SK-N-SH (cell line): ENCODE measurements around the gene SRSF5. TPM values are rescaled to one million over a fixed set of nuclear protein-coding genes. Genes with fewer than 3 reads are reported as not detected.

Experiments used
- EP300 ChIP-seq, 2 experiments: IDR thresholded peaks; 2 replicates each; pipeline versions ENCODE4 v1.4.0 to v1.6.1; 2012; ENCODE audit warnings: borderline replicate concordance in 1 of 2, low read depth in 1 of 2, low read length in 1 of 2
- EZH2phosphoT487 ChIP-seq: fragments of 200-600 bp; sonication (generic); IDR thresholded peaks from 2 replicates; pipeline ENCODE4 v1.6.1; 2017; ENCODE audit warnings: low read depth, mixed run types, mild to moderate bottlenecking, antibody characterized with exemption, moderate library complexity, borderline replicate concordance
- FOXM1 ChIP-seq: IDR thresholded peaks from 2 replicates; pipeline ENCODE4 v1.4.0; 2012; ENCODE audit warnings: low read depth, mild to moderate bottlenecking
- GATA2 ChIP-seq: sonication (generic); formaldehyde crosslinking; IDR thresholded peaks from 2 replicates; pipeline ENCODE4 v1.5.0; 2020; ENCODE audit warnings: mild to moderate bottlenecking, missing genetic modification reagents
- MEF2A ChIP-seq: IDR thresholded peaks from 2 replicates; pipeline ENCODE4 v1.4.0; 2012; ENCODE audit warnings: low read depth, borderline replicate concordance
- MXI1 ChIP-seq: IDR thresholded peaks from 2 replicates; pipeline ENCODE4 v1.6.1; 2012; ENCODE audit warnings: mild to moderate bottlenecking, low read depth, low read length, improper control_type of control experiment
- NFIC ChIP-seq: IDR thresholded peaks from 2 replicates; pipeline ENCODE4 v1.4.0; 2012; ENCODE audit warnings: borderline replicate concordance
- NRF1 ChIP-seq: IDR thresholded peaks from 2 replicates; pipeline ENCODE4 v1.6.1; 2012; ENCODE audit warnings: low read depth, mild to moderate bottlenecking, low read length
- RCOR1 ChIP-seq: fragments of 150-350 bp; IDR thresholded peaks from 2 replicates; pipeline ENCODE4 v1.6.1; 2017; ENCODE audit warnings: antibody characterized with exemption, low read length
- RFX5 ChIP-seq: IDR thresholded peaks from 2 replicates; pipeline ENCODE4 v1.6.1; 2012; ENCODE audit warnings: mild to moderate bottlenecking, improper control_type of control experiment, low read length
- SMC3 ChIP-seq: IDR thresholded peaks from 2 replicates; pipeline ENCODE4 v1.6.1; 2012; ENCODE audit warnings: low read depth, low read length, improper control_type of control experiment
- TAF1 ChIP-seq: IDR thresholded peaks from 2 replicates; pipeline ENCODE4 v1.6.1; 2012; ENCODE audit warnings: low read depth, mild to moderate bottlenecking, low read length, moderate library complexity, borderline replicate concordance
- TCF12 ChIP-seq: IDR thresholded peaks from 2 replicates; pipeline ENCODE4 v1.4.0; 2012
- TEAD4 ChIP-seq: IDR thresholded peaks from 2 replicates; pipeline ENCODE4 v1.4.0; 2012; ENCODE audit warnings: mild to moderate bottlenecking, borderline replicate concordance; ENCODE audit not compliant: insufficient read depth
- YY1 ChIP-seq: IDR thresholded peaks from 2 replicates; pipeline ENCODE4 v1.4.0; 2012; ENCODE audit warnings: low read depth, mild to moderate bottlenecking
- polyA plus RNA-seq, 3 experiments: library from polyadenylated mRNA; depleted of rRNA; stranded (reverse); fragments of >200 nt; gene quantifications; 2 replicates each; pipeline ENCODE4 v1.2.3, GENCODE V29; 2012
- TF ChIP-seq, protein P1 (sequence below): IDR thresholded peaks from 2 replicates; pipeline ENCODE4 v1.4.0; 2012; ENCODE audit warnings: low read depth, borderline replicate concordance
- TF ChIP-seq, protein P2 (sequence below): IDR thresholded peaks from 2 replicates; pipeline ENCODE4; 2012
- TF ChIP-seq, protein P3 (sequence below): fragments of 150-350 bp; IDR thresholded peaks from 2 replicates; pipeline ENCODE4 v1.6.1; 2017; ENCODE audit warnings: antibody characterized with exemption, low read length, low read depth, borderline replicate concordance
- TF ChIP-seq, protein P4 (sequence below): IDR thresholded peaks from 2 replicates; pipeline ENCODE4 v1.4.0; 2012; ENCODE audit warnings: low read depth
- TF ChIP-seq, protein P5 (sequence below): fragments of 150-350 bp; IDR thresholded peaks from 2 replicates; pipeline ENCODE4 v1.6.1; 2016; ENCODE audit warnings: mild to moderate bottlenecking, low read depth, low read length
- TF ChIP-seq, protein P6 (sequence below): IDR thresholded peaks from 2 replicates; pipeline ENCODE4 v1.4.0; 2012; ENCODE audit warnings: low read depth, borderline replicate concordance

The SRSF5 gene
- polyA plus RNA-seq, 1 of the 3 experiments (the other 2 are of a cell fraction), result 324 TPM

DNA sequence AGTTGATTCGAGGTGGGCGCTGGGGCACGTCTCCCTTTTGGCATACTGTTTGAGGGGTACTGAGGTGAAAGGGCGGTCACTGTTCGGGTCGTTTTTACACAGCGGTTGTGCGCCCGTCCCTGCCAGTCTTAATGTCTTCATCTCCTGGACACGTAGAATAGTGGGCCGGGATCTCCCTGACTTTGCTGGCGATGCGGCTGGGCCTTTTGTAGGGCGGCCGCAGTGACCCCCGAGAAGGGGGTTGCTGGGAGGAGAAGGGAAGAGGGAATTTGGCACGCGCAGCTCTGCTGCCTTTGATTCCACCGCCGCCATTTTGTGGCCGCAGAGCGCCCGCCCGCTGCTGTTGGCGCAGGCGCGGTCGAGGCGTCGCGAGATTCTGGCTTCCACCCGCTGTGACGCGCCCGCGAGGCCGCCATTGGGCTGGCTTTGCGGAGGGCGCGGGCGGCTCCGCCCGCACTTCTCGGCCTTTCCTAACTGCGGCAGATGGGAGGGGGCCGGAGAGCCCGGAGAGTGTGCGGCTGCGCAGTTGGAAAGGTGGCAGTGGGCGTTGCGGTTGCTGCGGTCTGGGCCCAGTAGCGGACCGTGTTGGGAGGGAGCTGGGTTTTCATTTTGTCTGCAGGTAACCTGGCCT, 542 bp downstream of the SRSF5 start (continued):
- TF ChIP-seq FOXM1, result no peak
- TF ChIP-seq, protein P1, sequence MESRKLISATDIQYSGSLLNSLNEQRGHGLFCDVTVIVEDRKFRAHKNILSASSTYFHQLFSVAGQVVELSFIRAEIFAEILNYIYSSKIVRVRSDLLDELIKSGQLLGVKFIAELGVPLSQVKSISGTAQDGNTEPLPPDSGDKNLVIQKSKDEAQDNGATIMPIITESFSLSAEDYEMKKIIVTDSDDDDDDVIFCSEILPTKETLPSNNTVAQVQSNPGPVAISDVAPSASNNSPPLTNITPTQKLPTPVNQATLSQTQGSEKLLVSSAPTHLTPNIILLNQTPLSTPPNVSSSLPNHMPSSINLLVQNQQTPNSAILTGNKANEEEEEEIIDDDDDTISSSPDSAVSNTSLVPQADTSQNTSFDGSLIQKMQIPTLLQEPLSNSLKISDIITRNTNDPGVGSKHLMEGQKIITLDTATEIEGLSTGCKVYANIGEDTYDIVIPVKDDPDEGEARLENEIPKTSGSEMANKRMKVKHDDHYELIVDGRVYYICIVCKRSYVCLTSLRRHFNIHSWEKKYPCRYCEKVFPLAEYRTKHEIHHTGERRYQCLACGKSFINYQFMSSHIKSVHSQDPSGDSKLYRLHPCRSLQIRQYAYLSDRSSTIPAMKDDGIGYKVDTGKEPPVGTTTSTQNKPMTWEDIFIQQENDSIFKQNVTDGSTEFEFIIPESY, result peak; percentile 96
- no peak for TF ChIP-seq EZH2phosphoT487
- TF ChIP-seq, protein P2, sequence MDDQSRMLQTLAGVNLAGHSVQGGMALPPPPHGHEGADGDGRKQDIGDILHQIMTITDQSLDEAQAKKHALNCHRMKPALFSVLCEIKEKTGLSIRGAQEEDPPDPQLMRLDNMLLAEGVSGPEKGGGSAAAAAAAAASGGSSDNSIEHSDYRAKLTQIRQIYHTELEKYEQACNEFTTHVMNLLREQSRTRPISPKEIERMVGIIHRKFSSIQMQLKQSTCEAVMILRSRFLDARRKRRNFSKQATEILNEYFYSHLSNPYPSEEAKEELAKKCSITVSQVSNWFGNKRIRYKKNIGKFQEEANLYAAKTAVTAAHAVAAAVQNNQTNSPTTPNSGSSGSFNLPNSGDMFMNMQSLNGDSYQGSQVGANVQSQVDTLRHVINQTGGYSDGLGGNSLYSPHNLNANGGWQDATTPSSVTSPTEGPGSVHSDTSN, result 0 out of 2 replicates have a peak, but pooled peaks have one; percentile 12
- TF ChIP-seq YY1, result peak; percentile 93
- no peak for TF ChIP-seq MEF2A
- no peak for TF ChIP-seq GATA2
- TF ChIP-seq MXI1, result peak; percentile 53; the same call in 1 of the 2 replicates
- no peak for TF ChIP-seq RCOR1
- TF ChIP-seq TAF1, result peak; percentile 94
- peak; percentile 58; the same call in 1 of the 2 replicates for TF ChIP-seq NRF1
- TF ChIP-seq, protein P3, sequence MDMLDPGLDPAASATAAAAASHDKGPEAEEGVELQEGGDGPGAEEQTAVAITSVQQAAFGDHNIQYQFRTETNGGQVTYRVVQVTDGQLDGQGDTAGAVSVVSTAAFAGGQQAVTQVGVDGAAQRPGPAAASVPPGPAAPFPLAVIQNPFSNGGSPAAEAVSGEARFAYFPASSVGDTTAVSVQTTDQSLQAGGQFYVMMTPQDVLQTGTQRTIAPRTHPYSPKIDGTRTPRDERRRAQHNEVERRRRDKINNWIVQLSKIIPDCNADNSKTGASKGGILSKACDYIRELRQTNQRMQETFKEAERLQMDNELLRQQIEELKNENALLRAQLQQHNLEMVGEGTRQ, result no peak
- no peak for TF ChIP-seq RFX5
- TF ChIP-seq, protein P4, sequence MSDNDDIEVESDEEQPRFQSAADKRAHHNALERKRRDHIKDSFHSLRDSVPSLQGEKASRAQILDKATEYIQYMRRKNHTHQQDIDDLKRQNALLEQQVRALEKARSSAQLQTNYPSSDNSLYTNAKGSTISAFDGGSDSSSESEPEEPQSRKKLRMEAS, result no peak; the same call in 1 of the 2 replicates
- TF ChIP-seq, protein P5, sequence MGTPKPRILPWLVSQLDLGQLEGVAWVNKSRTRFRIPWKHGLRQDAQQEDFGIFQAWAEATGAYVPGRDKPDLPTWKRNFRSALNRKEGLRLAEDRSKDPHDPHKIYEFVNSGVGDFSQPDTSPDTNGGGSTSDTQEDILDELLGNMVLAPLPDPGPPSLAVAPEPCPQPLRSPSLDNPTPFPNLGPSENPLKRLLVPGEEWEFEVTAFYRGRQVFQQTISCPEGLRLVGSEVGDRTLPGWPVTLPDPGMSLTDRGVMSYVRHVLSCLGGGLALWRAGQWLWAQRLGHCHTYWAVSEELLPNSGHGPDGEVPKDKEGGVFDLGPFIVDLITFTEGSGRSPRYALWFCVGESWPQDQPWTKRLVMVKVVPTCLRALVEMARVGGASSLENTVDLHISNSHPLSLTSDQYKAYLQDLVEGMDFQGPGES, result no peak
- no peak for TF ChIP-seq SMC3
- TF ChIP-seq EP300 (IDR thresholded peaks at IDR 0.05; ENCODE audit: borderline replicate concordance in 1 of 2, low read depth in 1 of 2, low read length in 1 of 2), result peak in 1 of 2 experiments; percentile 33; a peak in 1 of 4 replicates
- TF ChIP-seq, protein P6, sequence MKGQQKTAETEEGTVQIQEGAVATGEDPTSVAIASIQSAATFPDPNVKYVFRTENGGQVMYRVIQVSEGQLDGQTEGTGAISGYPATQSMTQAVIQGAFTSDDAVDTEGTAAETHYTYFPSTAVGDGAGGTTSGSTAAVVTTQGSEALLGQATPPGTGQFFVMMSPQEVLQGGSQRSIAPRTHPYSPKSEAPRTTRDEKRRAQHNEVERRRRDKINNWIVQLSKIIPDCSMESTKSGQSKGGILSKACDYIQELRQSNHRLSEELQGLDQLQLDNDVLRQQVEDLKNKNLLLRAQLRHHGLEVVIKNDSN, result no peak
- TF ChIP-seq TCF12, result no peak
- peak; percentile 66 for TF ChIP-seq TEAD4
- no peak for TF ChIP-seq NFIC
